ELR (cell line): Measurements from ENCODE around the gene RANBP3L.
"Not testable (repeated sequence)": the region's sequence is repeated elsewhere in the genome, so short reads cannot be mapped to it uniquely, and the experiment has no call there.

ENCODE experiments used
- DNase-seq: peaks from one replicate; pipeline ENCODE4 v3.0.0-alpha.2; 2015; ENCODE audit warnings: low read depth

Gene RANBP3L

GRCh38 chr5:36206913-36207312 is 94.8 kb downstream of the RANBP3L start:
- no peak for DNase-seq

- DNase-seq: no peak
These were observed 96.4 kb downstream of the RANBP3L start for GRCh38 chr5:36205329-36205728.

- DNase-seq: peak; percentile 44
These were observed 99.2 kb downstream of the RANBP3L start for GRCh38 chr5:36202521-36202961.

GRCh38 chr5:36200513-36200912 is 101.2 kb downstream of the RANBP3L start:
- DNase-seq: peak; percentile 88

- DNase-seq: no peak
These were observed 102.1 kb downstream of the RANBP3L start for GRCh38 chr5:36199620-36200019.

GRCh38 chr5:36198783-36199182 is 102.9 kb downstream of the RANBP3L start:
- not testable (repeated sequence) for DNase-seq
